GM23338 (cell line): Measurements from ENCODE around the gene KRT7. TPM values are rescaled to one million over a fixed set of nuclear protein-coding genes. Genes with fewer than 3 reads are reported as not detected.

Experiments used
- ATAC-seq: fragments of 200-7000 bp; cut with Tn5 transposase; 3 replicates; pipeline ENCODE4 v1.9.1; 2020
- DNase-seq: peaks from one replicate; pipeline ENCODE4 v3.0.0-alpha.2; 2015; ENCODE audit warnings: low spot score
- H2AFZ ChIP-seq: fragments of 200-600 bp; sonication (generic); 2 replicates; pipeline ENCODE4 v1.8.0; 2016; ENCODE audit warnings: antibody characterized with exemption, mild to moderate bottlenecking, moderate library complexity
- H3F3A ChIP-seq: fragments of 200-600 bp; sonication (generic); replicated peaks from 2 replicates; pipeline ENCODE4 v1.8.0; 2017; ENCODE audit warnings: antibody characterized with exemption, mixed run types, low read depth
- H3K27ac ChIP-seq: fragments of 200-600 bp; sonication (generic); 2 replicates; pipeline ENCODE4 v1.6.1; 2016; ENCODE audit warnings: low read depth
- H3K27me3 ChIP-seq: fragments of 200-600 bp; sonication (generic); 2 replicates; pipeline ENCODE4 v1.8.0; 2016; ENCODE audit warnings: mild to moderate bottlenecking, mixed run types, moderate library complexity; ENCODE audit not compliant: insufficient read depth
- H3K36me3 ChIP-seq: fragments of 200-600 bp; sonication (generic); 2 replicates; pipeline ENCODE4 v1.8.0; 2016; ENCODE audit warnings: mild to moderate bottlenecking; ENCODE audit not compliant: insufficient read depth
- H3K4me1 ChIP-seq: fragments of 200-600 bp; sonication (generic); 2 replicates; pipeline ENCODE4 v1.8.0; 2016; ENCODE audit warnings: mild to moderate bottlenecking, moderate library complexity; ENCODE audit not compliant: insufficient read depth
- H3K4me2 ChIP-seq: fragments of 200-600 bp; sonication (generic); 2 replicates; pipeline ENCODE4 v1.7.1; 2017; ENCODE audit warnings: mixed run types
- H3K4me3 ChIP-seq: fragments of 200-600 bp; sonication (generic); 2 replicates; pipeline ENCODE4 v1.6.1; 2016; ENCODE audit warnings: mixed run types
- H3K79me2 ChIP-seq: fragments of 200-600 bp; sonication (generic); replicated peaks from 2 replicates; pipeline ENCODE4 v1.8.0; 2017; ENCODE audit warnings: mild to moderate bottlenecking; ENCODE audit not compliant: insufficient read depth
- H3K9me2 ChIP-seq: fragments of 200-600 bp; sonication (generic); 2 replicates; pipeline ENCODE4 v1.8.0; 2017; ENCODE audit not compliant: insufficient read depth
- H4K20me1 ChIP-seq: fragments of 200-600 bp; sonication (generic); replicated peaks from 2 replicates; pipeline ENCODE4 v1.8.0; 2017; ENCODE audit warnings: mild to moderate bottlenecking; ENCODE audit not compliant: insufficient read depth
- H3K27ac Mint-ChIP-seq: 2 replicates; pipeline ENCODE4 v1.8.0; 2020; ENCODE audit warnings: inconsistent platforms, mild to moderate bottlenecking, moderate library complexity, mixed read lengths
- H3K27me3 Mint-ChIP-seq: 3 replicates; pipeline ENCODE4 v1.8.0; 2022; ENCODE audit warnings: low read depth, mild to moderate bottlenecking, moderate library complexity, mixed read lengths, inconsistent platforms; ENCODE audit not compliant: insufficient read depth, poor library complexity
- H3K36me3 Mint-ChIP-seq: 3 replicates; pipeline ENCODE4 v1.8.0; 2021; ENCODE audit warnings: low read depth, mild to moderate bottlenecking, inconsistent platforms, moderate library complexity, mixed read lengths
- H3K4me1 Mint-ChIP-seq: 3 replicates; pipeline ENCODE4 v1.8.0; 2020; ENCODE audit warnings: mild to moderate bottlenecking, inconsistent platforms, mixed read lengths
- H3K4me3 Mint-ChIP-seq: 3 replicates; pipeline ENCODE4 v1.8.0; 2021; ENCODE audit warnings: moderate library complexity, mild to moderate bottlenecking, inconsistent platforms, mixed read lengths
- H3K9me3 Mint-ChIP-seq: 3 replicates; pipeline ENCODE4 v1.8.0; 2020; ENCODE audit warnings: moderate library complexity, mild to moderate bottlenecking, inconsistent platforms, mixed read lengths
- CREB1 ChIP-seq: fragments of 250-450 bp; sonication (Bioruptor Pico); IDR thresholded peaks from 2 replicates; pipeline ENCODE4 v1.5.0; 2020; ENCODE audit warnings: low read depth, mild to moderate bottlenecking, moderate library complexity
- CTCF ChIP-seq, 2 experiments: fragments of 200-600 bp in 1 of 2; sonication (generic) in 1 of 2; conservative IDR thresholded peaks; 2 replicates each; pipeline versions ENCODE4 v1.5.1 to v1.6.1; 2016 to 2017; ENCODE audit warnings: antibody characterized with exemption in 2 of 2, low read depth in 2 of 2, mild to moderate bottlenecking in 2 of 2, moderate library complexity in 1 of 2
- ETS1 ChIP-seq: IDR thresholded peaks from 2 replicates; pipeline ENCODE4 v1.6.1; 2016; ENCODE audit warnings: antibody characterized with exemption
- EZH2 ChIP-seq: fragments of 200-600 bp; sonication (generic); IDR thresholded peaks from one replicate; pipeline ENCODE4 v1.8.0; 2017; ENCODE audit warnings: antibody characterized with exemption, mild to moderate bottlenecking, low read depth; ENCODE audit not compliant: unreplicated experiment
- EZH2phosphoT487 ChIP-seq: fragments of 200-600 bp; sonication (generic); IDR thresholded peaks from one replicate; pipeline ENCODE4 v1.8.1; 2018; ENCODE audit warnings: antibody characterized with exemption; ENCODE audit not compliant: unreplicated experiment
- JUNB ChIP-seq: IDR thresholded peaks from one replicate; pipeline ENCODE4 v1.6.1; 2016; ENCODE audit warnings: antibody characterized with exemption; ENCODE audit not compliant: unreplicated experiment
- NANOG ChIP-seq: IDR thresholded peaks from 2 replicates; pipeline ENCODE4 v1.6.1; 2016; ENCODE audit warnings: antibody characterized with exemption, borderline replicate concordance
- POLR2AphosphoS5 ChIP-seq: IDR thresholded peaks from 2 replicates; pipeline ENCODE4 v1.6.1; 2016; ENCODE audit warnings: antibody characterized with exemption, low read depth
- REST ChIP-seq: IDR thresholded peaks from one replicate; pipeline ENCODE4 v1.6.1; 2018; ENCODE audit warnings: antibody characterized with exemption; ENCODE audit not compliant: unreplicated experiment
- STAT1 ChIP-seq: IDR thresholded peaks from one replicate; pipeline ENCODE4 v1.6.1; 2016; ENCODE audit warnings: antibody characterized with exemption; ENCODE audit not compliant: unreplicated experiment
- ZNF114 ChIP-seq: fragments of 250-450 bp; sonication (Bioruptor Pico); IDR thresholded peaks from 2 replicates; pipeline ENCODE4 v1.5.0; 2020; ENCODE audit warnings: mild to moderate bottlenecking, moderate library complexity
- ZNF331 ChIP-seq: fragments of 250-450 bp; sonication (Bioruptor Pico); IDR thresholded peaks from 2 replicates; pipeline ENCODE4 v1.5.0; 2020; ENCODE audit warnings: low read depth, mild to moderate bottlenecking, moderate library complexity
- polyA plus RNA-seq: library from polyadenylated mRNA; unstranded; fragments of >200 nt; fragmentation: Nextera tagmentation; extraction: Ambion mirVana; gene quantifications from 2 replicates; pipeline ENCODE4 v1.2.1, GENCODE V29; 2016
- total RNA-seq: library from RNA; depleted of rRNA; stranded (reverse); fragments of >200 nt; shearing (Covaris generic); gene quantifications from 2 replicates; pipeline ENCODE4 v1.2.3, GENCODE V29; 2014
- TF ChIP-seq, protein P1 (sequence below): fragments of 250-450 bp; sonication (Bioruptor Pico); IDR thresholded peaks from 2 replicates; pipeline ENCODE4 v1.5.0; 2020; ENCODE audit warnings: mild to moderate bottlenecking, moderate library complexity

The KRT7 gene
- total and polyA plus RNA-seq, 2 experiments from 2014 or later: 6.5 to 9.4 TPM

GRCh38 chr12:52244615-52244994 is 11.6 kb downstream of the KRT7 start:
- Histone ChIP-seq H3K27me3 (peaks cover 6% of the 10 kb centered on the region), H4K20me1 (no peaks in the 10 kb centered on the region), H3K4me2 (no peak overlapping the region), H3K79me2 (no peaks in the 10 kb centered on the region), H3F3A (no peaks in the 10 kb centered on the region), H3K4me3 (no peak overlapping the region), H3K27ac (no peak overlapping the region), H2AFZ (no peak overlapping the region), H3K9me2 (no peaks in the 10 kb centered on the region), H3K36me3 (no peaks in the 10 kb centered on the region), H3K4me1 (no peaks in the 10 kb centered on the region)
- H3K4me1 Mint-ChIP-seq: peaks cover 35% of the 10 kb centered on the region
- DNase-seq (no peak), ATAC-seq (no peak)
- peaks cover 26% of the 10 kb centered on the region for H3K27me3 Mint-ChIP-seq
- H3K4me3 Mint-ChIP-seq: no peak overlapping the region
- H3K27ac Mint-ChIP-seq: no peak overlapping the region; the same call in 1 of the 2 replicates
- TF ChIP-seq JUNB: no peak
- no peak for TF ChIP-seq CTCF (conservative IDR thresholded peaks at IDR 0.05; ENCODE audit: low read depth in 2 of 2)
- TF ChIP-seq ZNF114 (CRISPR knock-in tag): no peak
- TF ChIP-seq ZNF331 (CRISPR knock-in tag): no peak
- no peak for TF ChIP-seq CREB1
- TF ChIP-seq EZH2phosphoT487: no peak
- no peak for TF ChIP-seq REST
- TF ChIP-seq NANOG: no peak
- no peak for TF ChIP-seq STAT1
- no peak for TF ChIP-seq ETS1
- no peak for TF ChIP-seq POLR2AphosphoS5
- TF ChIP-seq, protein P1, sequence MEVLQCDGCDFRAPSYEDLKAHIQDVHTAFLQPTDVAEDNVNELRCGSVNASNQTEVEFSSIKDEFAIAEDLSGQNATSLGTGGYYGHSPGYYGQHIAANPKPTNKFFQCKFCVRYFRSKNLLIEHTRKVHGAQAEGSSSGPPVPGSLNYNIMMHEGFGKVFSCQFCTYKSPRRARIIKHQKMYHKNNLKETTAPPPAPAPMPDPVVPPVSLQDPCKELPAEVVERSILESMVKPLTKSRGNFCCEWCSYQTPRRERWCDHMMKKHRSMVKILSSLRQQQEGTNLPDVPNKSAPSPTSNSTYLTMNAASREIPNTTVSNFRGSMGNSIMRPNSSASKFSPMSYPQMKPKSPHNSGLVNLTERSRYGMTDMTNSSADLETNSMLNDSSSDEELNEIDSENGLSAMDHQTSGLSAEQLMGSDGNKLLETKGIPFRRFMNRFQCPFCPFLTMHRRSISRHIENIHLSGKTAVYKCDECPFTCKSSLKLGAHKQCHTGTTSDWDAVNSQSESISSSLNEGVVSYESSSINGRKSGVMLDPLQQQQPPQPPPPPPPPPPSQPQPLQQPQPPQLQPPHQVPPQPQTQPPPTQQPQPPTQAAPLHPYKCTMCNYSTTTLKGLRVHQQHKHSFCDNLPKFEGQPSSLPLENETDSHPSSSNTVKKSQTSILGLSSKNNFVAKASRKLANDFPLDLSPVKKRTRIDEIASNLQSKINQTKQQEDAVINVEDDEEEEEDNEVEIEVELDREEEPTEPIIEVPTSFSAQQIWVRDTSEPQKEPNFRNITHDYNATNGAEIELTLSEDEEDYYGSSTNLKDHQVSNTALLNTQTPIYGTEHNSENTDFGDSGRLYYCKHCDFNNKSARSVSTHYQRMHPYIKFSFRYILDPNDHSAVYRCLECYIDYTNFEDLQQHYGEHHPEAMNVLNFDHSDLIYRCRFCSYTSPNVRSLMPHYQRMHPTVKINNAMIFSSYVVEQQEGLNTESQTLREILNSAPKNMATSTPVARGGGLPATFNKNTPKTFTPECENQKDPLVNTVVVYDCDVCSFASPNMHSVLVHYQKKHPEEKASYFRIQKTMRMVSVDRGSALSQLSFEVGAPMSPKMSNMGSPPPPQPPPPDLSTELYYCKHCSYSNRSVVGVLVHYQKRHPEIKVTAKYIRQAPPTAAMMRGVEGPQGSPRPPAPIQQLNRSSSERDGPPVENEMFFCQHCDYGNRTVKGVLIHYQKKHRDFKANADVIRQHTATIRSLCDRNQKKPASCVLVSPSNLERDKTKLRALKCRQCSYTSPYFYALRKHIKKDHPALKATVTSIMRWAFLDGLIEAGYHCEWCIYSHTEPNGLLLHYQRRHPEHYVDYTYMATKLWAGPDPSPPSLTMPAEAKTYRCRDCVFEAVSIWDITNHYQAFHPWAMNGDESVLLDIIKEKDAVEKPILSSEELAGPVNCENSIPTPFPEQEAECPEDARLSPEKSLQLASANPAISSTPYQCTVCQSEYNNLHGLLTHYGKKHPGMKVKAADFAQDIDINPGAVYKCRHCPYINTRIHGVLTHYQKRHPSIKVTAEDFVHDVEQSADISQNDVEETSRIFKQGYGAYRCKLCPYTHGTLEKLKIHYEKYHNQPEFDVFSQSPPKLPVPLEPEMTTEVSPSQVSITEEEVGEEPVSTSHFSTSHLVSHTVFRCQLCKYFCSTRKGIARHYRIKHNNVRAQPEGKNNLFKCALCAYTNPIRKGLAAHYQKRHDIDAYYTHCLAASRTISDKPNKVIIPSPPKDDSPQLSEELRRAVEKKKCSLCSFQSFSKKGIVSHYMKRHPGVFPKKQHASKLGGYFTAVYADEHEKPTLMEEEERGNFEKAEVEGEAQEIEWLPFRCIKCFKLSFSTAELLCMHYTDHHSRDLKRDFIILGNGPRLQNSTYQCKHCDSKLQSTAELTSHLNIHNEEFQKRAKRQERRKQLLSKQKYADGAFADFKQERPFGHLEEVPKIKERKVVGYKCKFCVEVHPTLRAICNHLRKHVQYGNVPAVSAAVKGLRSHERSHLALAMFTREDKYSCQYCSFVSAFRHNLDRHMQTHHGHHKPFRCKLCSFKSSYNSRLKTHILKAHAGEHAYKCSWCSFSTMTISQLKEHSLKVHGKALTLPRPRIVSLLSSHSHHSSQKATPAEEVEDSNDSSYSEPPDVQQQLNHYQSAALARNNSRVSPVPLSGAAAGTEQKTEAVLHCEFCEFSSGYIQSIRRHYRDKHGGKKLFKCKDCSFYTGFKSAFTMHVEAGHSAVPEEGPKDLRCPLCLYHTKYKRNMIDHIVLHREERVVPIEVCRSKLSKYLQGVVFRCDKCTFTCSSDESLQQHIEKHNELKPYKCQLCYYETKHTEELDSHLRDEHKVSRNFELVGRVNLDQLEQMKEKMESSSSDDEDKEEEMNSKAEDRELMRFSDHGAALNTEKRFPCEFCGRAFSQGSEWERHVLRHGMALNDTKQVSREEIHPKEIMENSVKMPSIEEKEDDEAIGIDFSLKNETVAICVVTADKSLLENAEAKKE (CRISPR knock-in tag): no peak
- TF ChIP-seq EZH2: no peak
- H3K36me3 Mint-ChIP-seq: peaks cover 8% of the 10 kb centered on the region; the same call in 1 of the 3 replicates
- H3K9me3 Mint-ChIP-seq: no peaks in the 10 kb centered on the region
